Measurements from ENCODE around the gene LOXL1.
"Not testable (repeated sequence)": the region's sequence is repeated elsewhere in the genome, so short reads cannot be mapped to it uniquely, and the experiment has no call there.

The LOXL1 gene

DNA sequence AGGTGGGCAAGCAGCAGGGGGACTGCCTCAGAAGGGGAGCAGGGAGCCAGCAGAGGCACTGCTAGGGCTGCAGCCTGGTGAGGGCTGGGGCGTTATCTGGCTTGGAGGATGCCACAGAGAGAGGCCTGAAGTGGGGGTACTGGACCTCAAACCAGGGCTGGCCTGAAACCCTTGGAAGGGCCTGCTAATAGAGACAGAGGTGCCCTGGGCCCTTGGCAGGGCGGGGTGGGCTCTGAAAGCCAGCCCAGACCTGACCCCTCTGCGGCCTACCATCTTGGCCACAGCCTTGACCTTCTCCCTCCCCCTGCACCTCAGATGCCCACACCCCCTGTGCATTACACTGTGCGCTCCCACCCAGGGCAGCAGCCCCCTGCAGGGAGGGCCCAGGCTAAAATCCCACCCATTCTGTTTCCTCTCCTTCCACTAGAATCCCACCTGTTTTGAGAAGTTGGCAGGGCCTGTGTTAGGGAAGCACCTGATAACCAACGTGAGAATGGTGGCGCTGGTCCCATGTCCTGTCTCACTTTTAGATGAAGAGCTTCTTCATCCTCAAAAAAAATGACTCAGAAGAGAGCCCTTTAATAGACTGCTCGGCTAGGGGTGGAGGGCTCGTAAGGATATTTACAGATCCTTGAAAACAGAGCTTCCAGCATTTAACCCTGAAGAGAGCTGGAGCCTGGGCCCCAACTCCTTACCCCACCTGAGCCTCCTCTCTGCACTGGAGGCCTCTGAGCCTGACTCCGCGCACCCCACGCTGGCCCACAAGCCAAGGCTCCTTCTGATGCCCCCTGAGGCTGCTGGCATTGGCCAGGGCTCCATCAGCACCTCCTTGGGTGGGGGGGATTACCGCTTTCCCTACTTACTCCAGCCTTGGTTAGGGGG lies 29.8 kb downstream of the LOXL1 start:
- no peak for DNase-seq

DNA sequence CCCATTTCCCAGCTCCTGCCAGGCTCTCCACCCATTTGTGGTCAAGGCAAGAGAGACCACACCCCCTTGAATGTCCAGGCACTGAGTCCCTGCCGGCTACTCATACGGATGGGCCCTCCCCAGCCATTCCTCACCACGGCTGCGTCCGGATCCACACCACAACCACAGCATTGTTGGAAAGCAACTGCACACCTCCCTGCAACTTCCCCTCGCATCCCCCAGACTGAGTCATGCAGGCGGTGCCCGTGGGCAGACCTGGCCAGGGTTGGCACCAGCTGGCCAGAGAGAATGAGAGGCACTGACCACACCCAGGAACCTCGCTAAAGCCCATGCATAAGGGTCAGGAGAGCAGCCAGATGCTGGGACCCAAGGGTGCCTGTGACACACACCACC lies 30.5 kb downstream of the LOXL1 start:
- no peak for DNase-seq

DNA sequence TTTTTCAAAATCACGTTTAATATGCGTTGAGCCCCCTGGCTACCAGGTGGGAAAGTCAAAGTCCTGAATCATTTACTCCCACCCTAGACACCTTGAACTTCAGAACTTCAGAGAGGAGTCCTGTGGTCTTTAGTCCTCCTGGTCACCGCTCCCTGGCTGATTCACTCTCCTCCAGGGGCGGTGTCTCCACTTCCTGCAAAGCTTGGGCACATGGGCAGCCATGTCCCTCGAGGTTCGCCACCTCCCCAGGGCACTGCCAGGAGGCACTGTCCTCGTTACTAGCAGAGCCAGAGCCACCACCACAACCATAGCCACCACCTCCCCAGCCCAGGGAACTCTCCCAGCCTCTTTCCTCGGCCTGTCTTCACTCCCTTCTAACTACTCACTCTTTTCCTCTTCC lies 31.0 kb downstream of the LOXL1 start:
- DNase-seq: no peak

DNA sequence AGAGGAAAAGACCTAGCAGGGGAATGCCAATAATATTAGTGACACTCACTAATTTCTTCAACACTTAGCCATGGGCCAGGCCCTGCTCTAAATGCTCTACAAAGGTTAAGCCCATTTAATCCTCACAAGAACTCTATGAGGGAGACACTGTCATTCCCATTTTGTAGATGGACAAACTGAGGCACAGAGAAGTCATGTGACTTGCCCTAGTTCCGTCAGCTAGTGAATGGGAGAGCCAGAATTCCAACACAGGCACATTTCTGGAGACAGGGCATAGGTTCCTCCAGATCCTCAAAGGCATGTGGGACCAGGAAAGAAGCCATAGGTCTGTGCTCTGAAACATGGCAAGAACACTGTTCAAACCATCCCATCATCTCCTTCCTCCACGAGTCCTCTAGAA lies 31.5 kb downstream of the LOXL1 start:
- DNase-seq: no peak

DNA sequence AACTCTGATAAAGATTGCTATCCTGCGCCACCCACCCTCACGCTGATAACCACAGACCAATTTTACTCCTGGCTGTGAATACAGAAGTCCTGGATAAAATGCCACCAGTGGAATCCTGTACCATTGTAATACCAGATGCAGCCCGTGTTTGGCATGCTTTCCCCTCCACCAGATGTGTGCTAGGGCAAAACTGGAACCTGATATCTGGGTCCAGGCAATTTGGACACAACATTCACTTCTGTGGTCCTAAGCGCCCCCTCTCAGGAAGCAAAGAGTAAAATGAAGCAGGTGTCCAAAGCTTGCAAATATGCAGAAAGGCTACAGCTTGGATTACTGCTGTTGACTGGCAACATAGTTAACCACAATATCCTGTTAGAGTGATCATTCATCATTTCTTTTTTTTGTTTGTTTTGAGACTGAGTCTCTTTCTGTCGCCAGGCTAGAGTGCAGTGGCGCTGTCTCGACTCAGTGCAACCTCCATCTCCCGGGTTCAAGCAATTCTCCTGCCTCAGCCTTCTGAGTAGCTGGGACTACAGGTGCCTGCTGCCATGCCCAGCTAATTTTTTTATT lies 32.8 kb downstream of the LOXL1 start:
- peak; percentile 48 for DNase-seq

DNA sequence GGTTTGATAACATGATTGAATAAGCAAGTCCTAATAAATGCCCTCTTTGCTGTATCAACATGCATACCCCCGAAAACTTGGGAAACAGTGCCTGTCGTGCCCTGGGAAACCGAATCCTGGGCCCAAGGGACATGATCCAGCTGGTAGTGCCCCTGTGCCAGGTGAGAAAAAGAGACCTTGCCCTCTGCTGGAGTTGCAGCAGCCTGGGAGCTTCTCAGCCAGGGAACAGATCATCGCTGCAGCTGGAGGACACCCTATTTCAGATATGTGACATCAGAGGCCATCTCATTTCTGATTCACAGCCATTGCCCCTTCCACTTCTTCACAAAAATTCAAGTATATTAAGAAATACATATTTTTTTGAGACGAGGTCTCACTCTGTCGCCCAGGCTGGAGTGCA lies 33.5 kb downstream of the LOXL1 start:
- DNase-seq: no peak

DNA sequence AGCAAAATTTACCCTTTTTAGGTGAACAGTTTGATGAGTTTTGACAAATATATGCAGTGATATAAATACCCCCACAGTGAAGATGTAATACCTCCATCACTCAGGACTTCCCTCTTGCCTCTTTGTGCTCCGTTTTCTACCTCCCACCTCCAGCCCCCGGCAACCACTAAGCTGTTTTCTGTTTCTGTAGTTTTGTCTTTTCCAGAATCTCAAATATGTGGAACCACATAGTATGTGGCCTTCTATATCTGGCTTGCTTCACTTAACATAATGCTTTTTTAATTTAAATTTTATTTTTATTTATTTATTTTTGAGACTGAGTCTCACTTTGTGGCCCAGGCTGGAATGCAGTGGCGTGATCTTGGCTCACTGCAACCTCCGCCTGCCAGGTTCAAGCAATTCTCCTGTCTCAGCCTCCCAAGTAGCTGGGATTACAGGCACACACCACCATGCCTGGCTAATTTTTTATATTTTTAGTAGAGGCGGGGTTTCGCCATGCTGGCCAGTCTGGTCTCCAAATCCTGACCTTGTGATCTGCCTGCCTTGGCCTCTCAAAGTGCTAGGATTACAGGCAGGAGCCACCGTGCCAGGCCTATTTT lies 34.3 kb downstream of the LOXL1 start:
- not testable (repeated sequence) for DNase-seq

DNA sequence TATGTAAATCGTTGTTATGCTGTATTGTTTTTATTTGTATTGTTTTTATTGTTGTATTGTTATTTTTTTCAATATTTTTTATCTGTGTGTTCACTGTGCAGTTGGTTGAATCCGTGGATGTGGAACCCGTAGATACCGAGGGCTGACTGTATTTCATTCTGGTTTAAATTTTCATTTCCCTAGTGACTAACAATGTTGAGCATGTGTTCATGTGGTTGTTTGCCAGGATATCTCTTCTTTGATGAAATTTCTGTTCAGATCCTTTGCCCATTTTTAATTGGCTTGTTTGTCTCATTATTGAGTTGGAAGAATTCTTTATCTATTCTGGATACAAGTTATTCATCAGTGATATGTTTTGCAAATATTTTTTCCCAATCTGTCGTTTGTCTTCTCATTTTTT lies 36.2 kb downstream of the LOXL1 start:
- DNase-seq: no peak

DNA sequence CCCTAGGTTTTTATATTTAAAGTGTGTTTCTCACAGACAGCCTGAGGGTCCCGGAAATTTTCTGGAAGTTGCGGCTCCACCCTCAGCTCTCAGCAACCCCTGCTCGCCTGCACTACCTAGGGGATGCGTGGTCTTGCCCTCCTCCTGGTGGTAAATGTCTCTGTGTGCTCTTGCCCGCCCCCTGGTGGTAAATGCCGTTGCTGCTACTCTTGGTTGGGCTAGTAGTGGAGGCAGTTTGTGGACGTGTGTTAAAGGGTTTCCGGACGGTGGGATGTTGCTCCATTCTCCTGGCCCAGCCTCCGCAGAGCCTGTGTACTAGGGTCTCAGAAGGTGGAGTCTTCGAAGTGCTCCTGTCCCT lies 38.5 kb downstream of the LOXL1 start:
- peak; percentile 41 for DNase-seq

DNA sequence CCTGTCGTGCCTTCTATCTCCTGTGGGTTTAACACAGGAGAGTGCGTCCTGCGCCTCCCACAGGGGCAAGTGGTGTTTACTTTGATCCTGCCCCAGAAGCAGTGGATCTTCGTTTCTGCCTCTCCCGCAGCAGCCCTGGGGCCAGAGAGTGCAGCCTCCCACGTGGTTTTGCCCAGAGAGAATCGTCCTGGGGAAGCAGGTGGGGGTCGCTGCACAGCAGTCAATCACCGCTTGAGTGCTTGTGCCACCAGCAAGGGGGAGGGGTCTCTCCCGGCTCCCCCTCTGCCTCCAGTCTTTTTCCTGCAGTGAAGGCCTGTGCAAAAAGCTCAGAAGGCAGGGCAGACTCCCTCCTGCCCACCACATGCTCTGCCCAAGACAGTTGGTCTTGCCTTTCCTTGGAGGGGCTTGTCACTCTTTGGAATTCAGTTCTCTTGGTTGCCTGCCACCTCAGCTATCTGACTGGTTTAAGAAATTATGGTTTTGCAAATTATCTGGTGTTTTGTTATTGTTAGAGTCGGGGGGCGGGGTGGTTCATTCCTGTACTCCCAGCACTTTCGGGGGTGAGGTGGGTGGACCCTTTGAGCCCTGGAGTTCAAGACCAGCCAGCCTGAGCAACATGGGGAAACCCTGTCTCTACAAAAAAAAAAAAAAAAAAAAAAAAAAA lies 39.0 kb downstream of the LOXL1 start:
- DNase-seq: no peak

DNA sequence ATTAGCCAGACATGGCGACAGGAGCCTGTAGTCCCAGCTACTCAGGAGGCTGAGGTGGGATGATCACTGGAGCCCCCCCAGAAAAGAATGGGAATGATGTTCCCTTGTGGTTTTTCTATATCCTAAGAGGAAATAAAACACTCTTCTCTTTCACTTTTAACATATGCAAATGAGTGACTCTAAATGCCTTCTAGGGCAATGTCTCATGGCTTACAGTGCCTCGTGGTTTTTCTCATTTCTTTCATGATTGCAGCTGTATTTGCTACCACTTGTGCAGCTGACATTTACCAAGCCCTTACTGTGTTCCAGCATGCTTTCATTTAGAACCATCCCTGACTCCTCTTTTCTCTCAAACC lies 39.5 kb downstream of the LOXL1 start:
- peak; percentile 15 for DNase-seq

DNA sequence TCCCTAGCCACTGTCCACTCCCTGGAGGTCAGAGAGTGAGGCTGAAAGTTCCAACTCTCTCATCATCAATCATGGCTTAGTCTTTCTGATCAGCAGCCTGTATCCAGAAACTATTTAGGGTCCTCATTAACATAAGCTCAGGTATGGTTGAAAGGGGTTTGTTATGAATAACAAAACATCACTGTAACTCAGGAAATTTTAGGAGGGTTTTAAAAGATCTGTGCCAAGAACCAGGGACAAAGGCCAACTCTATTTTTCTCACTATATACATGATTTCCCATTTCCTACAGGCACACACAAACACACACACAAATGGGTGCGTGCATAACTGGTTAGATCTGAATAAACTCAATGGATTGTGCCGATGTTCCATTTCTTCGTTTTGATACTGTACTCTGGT lies 42.2 kb downstream of the LOXL1 start:
- DNase-seq: no peak

DNA sequence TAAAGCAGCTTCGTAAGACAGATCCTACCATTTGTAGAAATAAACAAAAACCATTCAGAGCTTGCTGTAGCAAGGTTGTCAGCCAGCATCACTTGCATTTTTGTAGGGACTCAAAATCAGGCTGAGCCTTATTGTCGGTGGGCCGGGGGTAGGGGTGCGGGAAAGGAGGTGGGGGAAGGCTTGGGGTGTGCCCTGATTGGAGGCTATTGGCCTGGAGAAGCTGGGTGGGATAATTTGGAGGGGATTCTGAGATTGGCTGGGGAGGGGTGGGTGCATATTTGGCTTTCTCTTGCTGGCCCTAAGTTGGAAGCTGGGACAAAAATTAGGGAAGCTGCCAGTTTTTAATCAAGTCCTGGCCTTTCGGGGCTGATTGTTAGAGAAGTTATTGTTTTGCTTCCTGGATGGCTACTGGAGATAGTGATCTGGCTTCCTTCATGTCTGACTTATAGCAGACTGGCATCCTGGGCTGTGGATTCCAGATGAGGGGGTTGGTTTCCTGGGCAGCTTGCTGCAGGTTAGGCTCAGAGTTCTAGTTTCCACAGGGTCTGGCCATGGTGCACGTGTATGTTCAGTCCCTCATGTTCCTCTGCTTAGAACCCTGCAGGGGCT lies 43.0 kb downstream of the LOXL1 start:
- no peak for DNase-seq

DNA sequence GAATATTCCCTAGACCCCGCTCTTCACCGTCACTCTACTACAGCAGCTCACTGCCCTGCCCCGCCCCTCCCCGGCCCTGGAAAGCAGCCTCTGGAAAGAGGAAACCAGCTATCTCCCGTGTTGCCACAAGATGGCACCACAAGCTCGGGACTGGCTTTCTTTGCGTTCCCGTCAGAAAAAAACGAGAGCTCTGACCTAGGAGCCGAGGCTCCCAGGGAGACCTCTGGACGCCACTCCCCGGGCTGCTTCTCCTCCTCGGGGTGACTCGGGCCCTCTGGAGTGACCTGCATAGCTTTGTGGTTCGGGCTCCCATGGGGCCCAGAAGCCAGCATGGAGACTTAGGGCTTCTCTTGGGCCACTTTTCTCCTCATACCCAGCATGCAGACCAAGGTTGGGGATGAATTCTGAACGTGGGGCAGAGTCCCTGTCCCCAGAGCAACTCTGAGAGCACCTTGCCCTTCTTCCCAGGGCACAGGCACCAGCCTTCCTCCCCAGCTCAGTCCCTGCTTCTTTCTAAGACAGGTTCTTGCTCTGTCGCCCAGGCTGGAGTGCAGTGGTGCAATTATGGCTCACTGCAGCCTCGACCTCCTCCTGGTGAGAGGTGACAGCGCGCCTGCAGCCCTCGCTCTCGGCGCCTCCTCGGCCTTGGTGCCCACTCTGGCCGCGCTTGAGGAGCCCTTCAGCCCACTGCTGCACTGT lies 46.9 kb downstream of the LOXL1 start:
- DNase-seq: peak; percentile 45

DNA sequence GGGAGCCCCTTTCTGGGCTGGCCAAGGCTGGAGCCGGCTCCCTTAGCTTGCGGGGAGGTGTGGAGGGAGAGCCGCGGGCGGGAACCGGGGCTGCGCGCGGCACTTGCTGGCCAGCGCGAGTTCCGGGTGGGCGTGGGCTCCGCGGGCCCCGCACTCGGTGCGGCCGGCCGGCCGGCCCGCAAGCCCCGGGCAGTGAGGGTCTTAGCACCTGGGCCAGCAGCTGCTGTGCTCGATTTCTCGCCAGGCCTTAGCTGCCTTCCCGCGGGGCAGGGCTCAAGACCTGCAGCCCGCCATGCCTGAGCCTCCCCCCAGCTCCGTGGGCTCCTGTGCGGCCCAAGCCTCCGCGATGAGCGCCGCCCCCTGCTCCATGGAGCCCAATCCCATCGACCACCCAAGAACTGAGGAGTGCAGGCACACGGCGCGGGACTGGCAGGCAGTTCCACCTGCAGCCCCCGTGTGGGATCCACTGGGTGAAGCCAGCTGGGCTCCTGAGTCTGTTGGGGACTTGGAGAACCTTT lies 47.5 kb downstream of the LOXL1 start:
- not testable (repeated sequence) for DNase-seq

DNA sequence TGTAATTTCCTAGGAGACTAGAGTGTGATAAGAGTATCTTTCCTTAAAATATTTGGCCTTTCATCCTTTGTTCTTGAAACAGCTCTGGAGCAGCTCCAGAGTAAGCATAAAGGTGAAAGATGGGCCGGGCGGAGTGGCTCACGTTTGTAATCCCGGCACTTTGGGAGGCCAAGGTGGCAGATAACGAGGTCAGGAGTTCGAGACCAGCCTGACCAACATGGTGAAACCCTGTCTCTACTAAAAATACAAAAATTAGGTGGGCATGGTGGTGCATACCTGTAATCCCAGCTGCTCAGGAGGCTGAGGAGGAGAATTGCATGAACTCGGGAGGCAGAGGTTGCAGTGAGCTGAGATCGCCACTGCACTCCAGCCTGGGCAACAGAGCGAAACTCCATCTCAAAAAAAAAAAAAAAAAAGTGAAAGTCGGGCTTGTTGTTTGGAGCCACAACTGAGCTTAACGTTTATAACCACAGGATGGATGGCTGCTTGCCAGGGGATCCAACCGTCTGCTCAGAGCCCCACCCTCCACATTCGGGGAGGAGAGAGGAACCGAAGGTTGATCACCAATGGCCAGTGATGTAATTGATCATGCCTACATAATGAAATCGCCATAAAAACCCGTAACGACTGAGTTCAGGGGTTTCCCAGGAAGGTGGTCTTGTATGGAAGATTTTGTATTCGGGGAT lies 49.3 kb downstream of the LOXL1 start:
- DNase-seq: not testable (repeated sequence)

DNA sequence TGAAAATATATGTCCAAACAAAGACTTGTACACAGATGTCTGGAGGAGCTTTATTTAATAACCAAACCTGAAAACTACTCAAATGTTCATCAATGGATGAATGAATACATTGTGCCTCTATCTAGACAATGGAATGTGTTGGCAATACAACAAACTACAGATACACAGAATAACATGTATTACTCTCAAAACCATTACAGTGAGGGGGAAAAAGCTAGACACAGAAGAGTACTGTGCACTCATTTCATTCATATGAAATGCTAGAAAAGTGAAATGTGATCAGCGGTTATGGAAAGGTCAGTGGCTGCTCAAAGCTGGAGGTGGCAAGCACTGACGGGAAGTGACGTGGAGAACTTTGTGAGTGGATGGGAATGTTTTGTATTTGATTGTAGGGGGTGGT lies 52.6 kb downstream of the LOXL1 start:
- no peak for DNase-seq

DNA sequence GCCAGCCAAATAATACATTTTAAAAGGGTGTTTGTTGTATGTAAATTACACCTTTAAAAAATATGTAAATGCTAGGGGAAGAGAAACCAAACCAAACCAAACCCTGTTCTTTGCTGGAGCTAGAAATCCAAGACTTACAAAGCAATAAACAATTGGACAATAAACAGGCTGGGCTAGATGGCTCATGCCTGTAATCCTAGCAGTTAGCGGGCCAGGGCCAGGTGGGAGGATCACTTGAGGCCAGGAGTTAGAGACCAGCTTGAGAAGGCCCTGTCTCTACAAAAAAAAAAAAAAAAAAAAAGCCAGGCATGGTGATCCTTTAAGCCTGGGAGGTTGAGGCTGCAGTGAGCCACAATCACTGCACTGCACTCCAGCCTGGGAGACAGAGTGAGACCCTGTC lies 53.4 kb downstream of the LOXL1 start:
- no peak for DNase-seq

DNA sequence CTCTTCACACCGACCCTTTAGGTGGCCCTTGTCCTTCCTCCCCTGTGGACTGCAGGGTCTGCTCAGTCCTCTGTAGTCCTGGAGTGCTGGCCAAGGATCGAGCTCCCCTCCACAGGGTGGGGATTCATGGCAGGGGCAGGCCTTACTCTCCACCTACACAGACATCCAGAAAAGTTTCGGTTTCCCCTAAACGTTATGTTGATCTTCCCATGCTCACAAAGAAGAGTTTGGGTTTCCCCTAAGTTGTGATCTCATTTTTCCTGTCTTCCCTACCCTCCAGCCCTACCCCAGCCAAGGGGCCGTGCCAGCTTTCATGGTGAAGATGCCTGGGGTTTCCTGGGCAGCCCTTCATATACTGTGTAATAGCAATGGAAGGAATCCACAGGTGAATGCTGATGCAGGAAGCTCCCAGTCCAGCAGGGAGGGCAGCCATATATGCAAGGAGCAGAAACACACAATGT lies 55.5 kb downstream of the LOXL1 start:
- DNase-seq: no peak

DNA sequence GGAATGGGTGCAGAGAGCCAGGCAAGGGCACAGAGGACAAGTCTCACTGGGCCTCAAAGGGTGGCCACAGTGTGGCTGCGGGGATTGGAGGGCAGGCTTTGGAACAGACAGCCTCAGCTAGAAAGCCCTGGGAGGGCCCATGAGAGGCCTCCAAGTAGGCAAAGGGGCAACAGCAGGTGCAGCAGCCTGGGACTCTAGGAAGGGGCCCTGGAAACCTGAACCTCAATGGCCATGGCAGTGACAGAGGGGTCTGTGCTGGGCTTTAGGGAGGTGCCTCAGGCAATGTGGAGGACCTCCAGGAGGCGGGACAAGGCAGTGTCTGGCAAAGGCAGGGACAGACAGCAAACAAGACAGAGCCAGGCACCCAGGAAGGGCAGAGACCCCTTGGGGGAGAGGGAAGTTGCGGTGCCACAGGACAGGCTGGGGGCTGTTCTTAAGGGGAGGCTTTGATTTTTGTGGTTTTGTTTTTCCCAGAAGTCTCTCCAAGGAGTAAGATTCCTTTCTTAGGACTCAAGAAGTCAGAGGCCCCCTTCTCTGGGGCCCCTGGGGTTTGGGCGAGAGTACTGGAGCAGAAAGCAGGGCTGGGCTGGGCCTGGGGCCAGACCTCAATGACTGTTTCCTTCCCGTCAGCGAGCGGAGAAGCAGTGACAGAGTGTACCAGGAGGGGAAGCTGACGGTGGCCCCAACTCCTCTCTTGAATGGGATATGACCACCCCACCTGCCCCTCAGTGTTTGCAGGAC lies 56.1 kb downstream of the LOXL1 start:
- no peak for DNase-seq

DNA sequence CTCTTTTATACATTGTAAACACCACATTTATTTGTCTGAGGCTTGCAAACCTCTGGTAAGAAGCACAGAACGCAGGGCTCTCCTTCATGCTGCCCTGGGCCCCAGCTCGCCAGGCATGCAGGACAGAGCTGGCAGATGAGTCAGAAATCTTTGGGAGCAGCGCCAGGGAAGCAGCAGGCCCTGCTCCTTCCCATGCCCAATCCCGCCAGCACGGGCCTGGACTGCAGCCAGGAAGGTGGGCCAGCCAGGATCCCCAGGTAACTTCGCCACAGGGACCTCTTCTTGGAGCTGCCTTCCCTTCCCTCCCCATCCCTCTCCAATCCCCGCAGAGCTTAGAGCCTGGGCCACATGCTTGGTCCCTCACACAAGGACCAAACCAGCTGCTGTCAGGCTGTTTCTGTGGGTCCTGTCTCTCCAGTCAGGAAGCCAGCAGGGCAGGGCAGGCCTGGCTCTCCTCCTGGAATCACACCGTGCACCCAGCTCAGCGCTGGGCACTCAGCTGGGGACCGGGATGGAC lies 57.0 kb downstream of the LOXL1 start:
- no peak for DNase-seq

Data from NCI-H2029 (cell line).